Fibroblast of skin of abdomen (primary cell): ENCODE results near the gene EHD2.
A peak's percentile ranks its signal among the peaks of the same experiment; 100 is the strongest.
"Not testable (repeated sequence)": the region's sequence is repeated elsewhere in the genome, so short reads cannot be mapped to it uniquely, and the experiment has no call there.

Experiments used
- DNase-seq: peaks from one replicate; pipeline ENCODE4 v3.0.0-alpha.2; 2013

EHD2 gene

DNA sequence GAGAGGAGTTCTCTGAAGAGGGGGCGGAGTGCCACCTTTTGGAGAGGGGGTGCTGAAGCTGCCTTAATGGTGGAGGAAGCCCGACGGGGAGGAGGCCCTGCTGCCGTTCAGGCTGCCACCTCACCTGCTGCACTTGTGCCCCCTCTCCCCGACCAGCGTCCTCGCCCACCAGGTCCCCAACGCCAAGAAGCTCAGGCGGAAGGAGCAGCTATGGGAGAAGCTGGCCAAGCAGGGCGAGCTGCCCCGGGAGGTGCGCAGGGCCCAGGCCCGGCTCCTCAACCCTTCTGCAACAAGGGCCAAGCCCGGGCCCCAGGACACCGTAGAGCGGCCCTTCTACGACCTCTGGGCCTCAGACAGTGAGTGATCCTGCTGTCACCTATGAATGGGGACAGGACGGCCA, 37.5 kb downstream of the EHD2 start:
- no peak for DNase-seq

GRCh38 chr19:47752440-47753211, 39.4 kb downstream of the EHD2 start:
- no peak for DNase-seq

DNA sequence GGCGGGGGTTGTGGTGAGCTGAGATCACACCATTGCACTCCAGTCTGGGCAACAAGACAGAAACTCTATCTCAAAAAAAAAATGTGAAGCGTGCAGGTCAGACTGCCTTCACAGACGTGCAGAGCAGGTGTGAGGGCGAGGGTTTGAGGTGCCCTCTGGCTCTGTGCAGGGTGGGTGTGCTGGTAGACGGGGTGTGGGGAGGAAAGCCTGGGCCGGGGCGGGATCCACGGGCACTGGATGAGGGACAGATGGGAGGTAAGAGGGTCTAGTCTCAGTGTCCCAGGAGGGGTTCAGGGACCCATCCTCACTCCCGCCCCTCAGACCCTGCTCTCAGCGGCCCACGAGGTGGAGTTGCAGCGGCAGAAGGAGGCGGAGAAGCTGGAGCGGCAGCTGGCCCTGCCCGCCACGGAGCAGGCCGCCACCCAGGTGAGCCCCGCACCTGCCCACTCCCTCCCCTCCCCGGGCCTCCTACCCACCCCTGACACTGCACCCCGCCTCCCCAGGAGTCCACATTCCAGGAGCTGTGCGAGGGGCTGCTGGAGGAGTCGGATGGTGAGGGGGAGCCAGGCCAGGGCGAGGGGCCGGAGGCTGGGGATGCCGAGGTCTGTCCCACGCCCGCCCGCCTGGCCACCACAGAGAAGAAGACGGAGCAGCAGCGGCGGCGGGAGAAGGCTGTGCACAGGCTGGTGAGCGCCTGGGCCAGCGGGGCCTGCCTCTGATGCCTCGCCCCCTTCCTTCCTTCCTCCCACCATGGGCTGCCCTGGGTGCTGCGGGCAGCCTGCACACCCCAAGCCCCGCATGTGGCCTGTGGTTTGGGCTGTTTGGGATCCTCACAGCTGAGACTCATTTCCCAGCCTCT, 41.2 kb downstream of the EHD2 start:
- DNase-seq, result no peak

- no peak for DNase-seq
Measured at GRCh38 chr19:47755065-47755761, 42.0 kb downstream of the EHD2 start.

DNA sequence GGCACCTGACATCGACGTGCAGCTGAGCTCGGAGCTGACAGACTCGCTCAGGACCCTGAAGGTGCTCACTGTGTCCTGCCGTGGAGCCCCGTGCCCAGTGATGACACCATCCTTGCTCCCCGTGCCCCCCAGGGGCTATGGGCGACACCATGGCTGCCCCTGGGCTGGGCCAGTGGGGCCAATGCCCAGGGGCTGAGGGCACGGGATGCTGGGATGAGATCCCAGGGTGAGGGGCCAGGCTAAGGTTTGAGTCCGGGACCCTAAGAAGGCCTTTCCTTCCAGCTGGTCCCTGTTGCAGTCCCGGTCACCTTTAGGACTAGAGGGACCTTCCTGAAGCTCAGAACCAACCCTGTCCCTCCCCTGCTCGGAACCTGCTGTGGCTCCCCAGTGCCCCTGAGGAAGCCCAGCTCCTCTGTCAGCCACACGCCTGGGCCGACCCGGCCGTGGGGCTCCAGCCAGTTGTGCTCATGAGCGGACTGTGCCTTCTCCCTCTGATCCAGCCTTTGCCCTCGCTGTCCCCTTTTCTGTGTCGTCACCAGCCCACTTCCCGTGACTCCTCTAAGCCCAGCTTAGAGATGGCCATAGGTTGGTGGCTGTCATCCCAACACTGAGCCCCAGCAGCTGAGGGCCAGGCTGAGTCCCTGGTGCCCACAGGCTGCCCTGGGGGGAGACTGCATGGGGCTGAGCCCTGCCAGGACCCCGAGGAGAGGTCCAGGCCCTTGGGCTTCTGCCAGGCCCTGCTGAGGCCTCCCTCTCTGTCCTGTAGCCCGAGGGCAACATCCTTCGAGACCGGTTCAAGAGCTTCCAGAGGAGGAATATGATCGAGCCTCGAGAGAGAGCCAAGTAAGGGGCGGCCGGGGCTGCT, 42.8 kb downstream of the EHD2 start:
- no peak for DNase-seq

GRCh38 chr19:47756627-47756929, 43.4 kb downstream of the EHD2 start:
- no peak for DNase-seq

DNA sequence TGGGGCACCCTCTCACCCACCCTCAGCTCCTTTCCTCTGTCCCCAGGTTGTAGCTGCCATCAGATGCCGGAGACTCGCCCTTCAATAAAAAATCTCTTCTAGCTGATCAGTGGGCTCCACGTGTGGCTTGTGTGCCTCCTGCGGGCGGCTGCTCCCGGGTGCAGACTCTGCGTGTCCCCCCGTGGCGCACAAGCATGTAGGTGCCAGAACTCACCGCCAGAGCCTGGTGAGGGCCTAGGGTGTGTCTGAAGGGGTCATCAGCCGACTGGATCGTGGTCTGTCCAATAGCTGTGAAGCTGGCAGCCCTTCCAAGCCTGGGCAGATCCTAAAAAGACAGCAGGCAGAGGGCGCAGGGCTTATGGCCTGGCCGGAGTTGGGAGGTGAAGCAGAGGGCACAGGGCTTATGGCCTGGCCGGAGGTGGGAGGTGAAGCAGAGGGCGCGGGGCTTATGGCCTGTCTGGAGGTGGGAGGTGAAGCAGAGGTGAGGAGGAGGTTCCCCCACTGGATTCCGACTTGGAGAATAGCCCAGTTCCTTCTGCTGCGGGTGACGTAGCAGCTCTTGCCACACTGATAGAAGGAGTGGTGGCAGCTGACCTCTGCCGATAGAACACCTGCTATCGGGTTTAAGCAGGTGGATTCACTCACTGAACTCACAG, 43.9 kb downstream of the EHD2 start:
- DNase-seq, result no peak

DNA sequence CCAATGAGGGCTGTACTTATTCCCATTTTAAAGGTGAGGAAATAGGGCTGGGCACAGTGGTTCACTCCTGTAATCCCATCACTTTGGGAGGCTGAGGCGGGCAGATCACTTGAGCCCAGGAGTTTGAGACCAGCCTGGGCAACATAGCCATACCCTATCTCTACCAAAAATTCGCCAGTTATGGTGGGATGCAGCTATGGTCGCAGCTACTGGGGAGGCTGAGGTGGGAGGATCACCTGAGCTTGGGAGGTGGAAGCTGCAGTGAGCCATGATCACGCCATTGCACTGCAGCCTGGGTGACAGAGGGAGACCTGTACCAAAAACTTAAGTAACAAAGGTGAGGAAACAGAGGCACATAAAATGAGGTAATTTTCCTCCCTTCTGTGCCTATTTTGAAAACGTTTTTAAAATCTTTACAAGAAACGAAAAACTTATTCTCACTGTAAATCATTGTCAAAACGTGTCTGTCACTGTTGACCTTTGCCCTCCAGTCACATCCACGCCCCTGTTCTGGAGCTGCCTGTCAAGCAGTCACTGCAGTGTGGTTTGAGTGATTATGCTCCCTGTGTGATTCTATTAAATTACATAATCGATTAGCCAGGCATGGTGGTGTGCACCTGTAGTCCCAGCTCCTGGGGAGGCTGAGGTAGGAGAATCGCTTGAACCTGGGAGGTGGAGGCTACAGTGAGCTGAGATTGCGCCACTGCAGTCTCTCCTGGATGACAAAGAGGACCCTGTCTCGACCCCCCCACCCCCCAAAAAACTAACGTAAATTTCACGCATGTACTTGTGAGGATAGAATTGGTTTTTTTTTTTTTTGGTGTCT, 44.6 kb downstream of the EHD2 start:
- no peak for DNase-seq

DNA sequence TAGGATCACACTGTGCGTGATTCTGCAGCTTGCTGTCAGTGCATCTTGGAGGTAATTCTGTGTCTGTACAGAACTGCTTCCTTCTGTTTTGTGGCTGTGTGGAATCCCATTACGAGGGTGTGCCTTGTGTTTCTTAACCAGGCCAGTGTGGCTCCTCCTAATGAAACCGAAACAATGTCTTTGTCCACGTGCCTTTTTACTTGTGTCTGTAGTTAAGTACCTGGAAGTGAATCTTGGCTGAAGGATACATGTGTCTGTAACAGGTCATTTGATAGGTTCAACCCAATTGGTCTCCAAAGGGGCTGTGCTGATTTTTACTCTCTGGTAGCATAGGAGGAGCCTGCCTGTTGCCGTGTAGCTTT, 45.2 kb downstream of the EHD2 start:
- DNase-seq, result no peak

- no peak for DNase-seq
Measured at GRCh38 chr19:47760632-47760999, 47.4 kb downstream of the EHD2 start.

GRCh38 chr19:47761566-47761965, 48.3 kb downstream of the EHD2 start:
- DNase-seq, result no peak

DNA sequence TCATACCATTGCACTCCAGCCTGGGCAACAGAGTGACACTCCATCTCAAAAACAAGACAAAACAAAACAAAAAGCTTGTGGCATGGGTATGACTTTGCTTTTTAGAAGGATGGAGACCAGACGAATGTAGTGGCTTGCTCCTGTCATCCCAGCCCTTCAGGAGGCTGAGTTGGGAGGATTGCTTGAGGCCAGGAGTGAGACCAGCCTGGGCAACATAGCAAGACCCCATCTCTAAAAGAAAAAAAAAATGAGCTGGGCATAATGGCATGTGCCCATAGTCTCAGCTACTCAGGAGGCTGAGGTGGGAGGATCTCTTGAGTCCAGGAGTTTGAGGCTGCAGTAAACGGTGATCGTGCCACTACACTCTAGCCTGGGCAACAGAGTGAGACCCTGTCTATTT, 48.9 kb downstream of the EHD2 start:
- no peak for DNase-seq

GRCh38 chr19:47762615-47763308, 49.5 kb downstream of the EHD2 start:
- no peak for DNase-seq

GRCh38 chr19:47764705-47765104, 51.5 kb downstream of the EHD2 start:
- DNase-seq, result not testable (repeated sequence)

DNA sequence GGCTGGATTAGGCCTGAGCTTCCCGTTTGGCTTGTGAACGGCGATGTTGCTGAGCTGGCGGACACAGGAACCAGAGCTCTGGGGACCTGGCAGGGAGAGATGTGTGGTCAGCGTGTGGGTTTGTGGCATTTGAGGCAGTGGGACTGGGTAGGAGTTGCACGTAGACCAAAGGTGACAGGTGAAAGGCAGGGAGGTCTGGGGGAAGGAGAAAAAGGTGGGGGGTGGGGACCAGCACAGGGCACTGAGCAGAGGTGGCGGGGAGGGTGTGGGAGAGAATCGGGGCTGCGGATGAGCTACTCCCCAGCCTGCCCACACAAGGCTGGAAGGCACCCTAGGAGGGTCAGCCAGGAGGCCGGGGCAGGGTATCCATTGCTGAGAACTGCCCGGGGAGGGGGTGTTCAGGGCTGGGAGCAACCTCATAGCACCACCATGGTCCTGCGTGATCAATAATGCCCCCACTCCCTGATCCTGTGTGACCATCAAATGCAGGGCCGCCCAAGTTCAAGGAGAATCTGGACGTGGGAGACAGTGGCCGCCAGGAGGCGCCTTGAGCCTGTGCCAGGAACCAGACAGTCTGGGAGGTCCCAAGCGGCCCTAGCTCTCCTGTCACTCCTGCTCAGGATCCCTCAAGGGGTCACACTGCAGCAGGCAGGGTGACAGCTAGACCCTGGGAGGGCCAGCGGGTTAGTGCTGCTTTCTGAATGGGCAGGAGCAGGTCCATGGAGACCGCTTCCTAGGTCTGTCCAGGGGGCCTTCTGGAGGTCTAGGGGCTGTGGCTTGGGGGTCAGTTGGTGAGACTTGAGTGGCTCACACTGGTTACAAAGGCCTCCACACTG, 52.5 kb downstream of the EHD2 start:
- peak; percentile 54 for DNase-seq

DNA sequence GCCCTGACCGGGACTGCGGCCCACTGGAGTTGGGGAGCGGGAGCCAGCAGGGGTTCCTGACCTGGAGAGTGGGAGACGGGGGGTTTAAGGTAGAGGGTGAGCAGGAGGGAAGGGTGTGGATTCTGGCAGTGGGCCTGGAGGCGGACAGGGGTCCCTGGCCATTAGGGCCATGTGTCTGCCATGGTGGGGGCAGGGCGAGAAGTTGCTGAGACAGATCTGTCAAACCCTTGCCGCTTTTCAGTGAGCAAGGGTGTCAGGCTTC, 53.1 kb downstream of the EHD2 start:
- DNase-seq, result no peak

DNA sequence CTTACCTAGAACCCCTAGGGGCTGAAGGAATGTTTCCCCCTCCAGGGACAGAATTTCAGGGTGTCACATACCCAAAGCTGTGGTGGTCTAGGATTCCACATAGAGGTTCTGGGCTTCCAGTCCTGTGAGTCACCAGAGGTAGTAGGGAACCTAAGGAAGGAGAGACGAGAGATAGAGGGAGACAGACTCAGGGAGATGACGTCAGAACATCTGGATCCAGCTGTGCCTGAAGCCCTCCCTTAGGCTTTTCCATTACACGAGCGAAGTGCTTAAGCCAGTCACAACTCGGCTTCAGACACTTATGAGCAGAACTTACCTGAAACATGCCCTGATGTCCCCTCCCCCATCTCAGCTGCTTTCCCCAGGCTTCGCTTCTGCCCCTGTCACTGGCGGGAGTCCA, 53.4 kb downstream of the EHD2 start:
- peak; percentile 20 for DNase-seq

DNA sequence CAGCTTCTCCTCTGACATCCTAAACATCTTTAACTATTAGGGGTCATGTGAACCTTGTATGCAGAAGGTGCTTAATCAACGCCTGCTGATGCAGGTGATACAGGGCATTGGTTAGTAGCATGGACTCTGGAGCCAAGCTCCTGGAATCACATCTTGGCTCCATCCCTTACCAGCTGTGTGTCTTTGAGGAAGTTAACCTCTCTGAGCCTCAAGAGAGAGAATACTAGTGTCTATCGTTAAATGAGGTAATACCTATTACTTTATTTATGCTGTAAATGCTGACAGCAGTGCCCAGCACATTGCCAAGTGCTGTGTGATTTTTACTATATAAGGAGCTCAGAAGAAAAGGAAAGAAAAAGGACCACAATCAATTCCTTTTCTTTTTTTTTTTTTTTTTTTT, 54.1 kb downstream of the EHD2 start:
- no peak for DNase-seq

DNA sequence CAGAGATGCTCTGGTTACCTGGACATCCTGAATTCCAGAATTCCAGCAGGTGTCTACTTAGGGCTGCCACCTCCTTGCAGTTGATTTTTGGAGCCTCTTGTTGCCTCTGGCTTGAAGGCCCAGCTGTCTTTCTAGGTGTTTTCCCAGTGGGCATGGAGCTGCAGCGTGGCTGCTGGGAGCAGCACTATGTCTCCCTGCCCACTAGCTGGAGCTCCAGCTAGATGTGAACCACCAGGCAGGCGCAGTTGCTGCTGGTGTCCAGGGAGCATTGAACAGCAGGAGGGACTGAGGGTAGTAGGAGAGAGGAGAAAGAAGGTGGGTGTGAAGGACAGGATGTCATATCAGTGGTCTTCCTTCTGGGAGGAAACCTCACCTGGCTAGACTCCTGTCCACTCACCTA, 55.4 kb downstream of the EHD2 start:
- no peak for DNase-seq

GRCh38 chr19:47769534-47769933, 56.3 kb downstream of the EHD2 start:
- no peak for DNase-seq
